ENCODE results near the gene BAX. TPM values are rescaled to one million over a fixed set of nuclear protein-coding genes. Genes with fewer than 3 reads are reported as not detected.

The BAX gene
- total and polyA plus RNA-seq, 9 of the 15 experiments (the other 6 are each of a cell fraction or from before 2014, with no cell fraction given): 3.2 to 95.4 (median 44.5) TPM

- TF ChIP-seq POLR2H (tag; IDR thresholded peaks at IDR 0.05; ENCODE audit: low read depth) (no peak), GTF3C2 (IDR thresholded peaks at IDR 0.05; ENCODE audit: borderline replicate concordance, extremely low read depth, insufficient read length) (no peak), MITF (IDR thresholded peaks at IDR 0.05) (no peak), CCNT2 (IDR thresholded peaks at IDR 0.05; ENCODE audit: borderline replicate concordance, extremely low read depth, insufficient read length, low read depth, low read length) (no peak), RB1 (IDR thresholded peaks at IDR 0.05; ENCODE audit: low read depth) (no peak), NFRKB (IDR thresholded peaks at IDR 0.05; ENCODE audit: low read depth) (no peak), ZNF584 (CRISPR knock-in tag; IDR thresholded peaks at IDR 0.05; ENCODE audit: low read depth) (no peak), ETV1 (tag; conservative IDR thresholded peaks at IDR 0.05; ENCODE audit: low read depth) (no peak), ELK1 (CRISPR knock-in tag; IDR thresholded peaks at IDR 0.05) (no peak), KAT7 (CRISPR knock-in tag; IDR thresholded peaks at IDR 0.05; ENCODE audit: borderline replicate concordance) (no peak), ZFP36 (IDR thresholded peaks at IDR 0.05; ENCODE audit: low read depth, low read length, partially characterized antibody) (peak; percentile 75), STAT5B (CRISPR knock-in tag; IDR thresholded peaks at IDR 0.05) (no peak), ZNF384 (IDR thresholded peaks at IDR 0.05; ENCODE audit: low read depth, low read length) (peak; percentile 82), ZNF586 (CRISPR knock-in tag; conservative IDR thresholded peaks at IDR 0.05) (no peak), RCOR1 (IDR thresholded peaks at IDR 0.05; ENCODE audit: borderline replicate concordance in 1 of 2, low read depth in 2 of 2, low read length in 2 of 2) (0 out of 4 replicates have a peak, but pooled peaks of 1 of the 2 experiments have one; percentile 10), GATAD2A (IDR thresholded peaks at IDR 0.05) (no peak), PHF8 (IDR thresholded peaks at IDR 0.05; ENCODE audit: borderline replicate concordance, low read length) (no peak), ERF (CRISPR knock-in tag; IDR thresholded peaks at IDR 0.05) (no peak), ZNF3 (CRISPR knock-in tag; IDR thresholded peaks at IDR 0.05) (no peak), ZNF23 (CRISPR knock-in tag; IDR thresholded peaks at IDR 0.05) (no peak)
Observed at GRCh38 chr19:48959341-48960239, 4.9 kb downstream of the BAX start (continued).
